ENCODE measurements around the gene MID1. TPM values are rescaled to one million over a fixed set of nuclear protein-coding genes. Genes with fewer than 3 reads are reported as not detected.

Gene MID1
- total RNA-seq, 4 donors from 2014 or later, result 0.91 to 1.9 (median 1.8) TPM

DNA sequence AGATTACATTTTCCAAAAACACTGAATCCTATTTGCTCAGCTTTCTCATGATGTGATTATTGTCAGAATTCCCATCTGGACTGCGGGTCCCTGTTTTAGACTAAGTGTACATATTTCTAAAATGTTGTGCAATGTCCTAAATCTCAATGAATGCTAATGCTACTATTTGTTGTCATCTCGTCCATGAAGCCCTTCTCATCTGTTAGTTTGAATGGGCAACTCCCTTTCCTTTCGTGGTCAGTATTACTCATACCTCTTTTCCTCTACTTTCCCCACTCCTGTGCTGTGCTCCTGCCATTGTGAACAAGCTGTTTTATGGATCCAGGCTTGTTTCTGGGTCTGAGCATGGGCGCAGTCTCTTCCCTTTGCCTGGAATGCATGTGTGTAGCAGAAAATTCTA is 91.0 kb downstream of the MID1 start:
- H3K4me1 ChIP-seq, result no peaks in the 10 kb centered on the region

DNA sequence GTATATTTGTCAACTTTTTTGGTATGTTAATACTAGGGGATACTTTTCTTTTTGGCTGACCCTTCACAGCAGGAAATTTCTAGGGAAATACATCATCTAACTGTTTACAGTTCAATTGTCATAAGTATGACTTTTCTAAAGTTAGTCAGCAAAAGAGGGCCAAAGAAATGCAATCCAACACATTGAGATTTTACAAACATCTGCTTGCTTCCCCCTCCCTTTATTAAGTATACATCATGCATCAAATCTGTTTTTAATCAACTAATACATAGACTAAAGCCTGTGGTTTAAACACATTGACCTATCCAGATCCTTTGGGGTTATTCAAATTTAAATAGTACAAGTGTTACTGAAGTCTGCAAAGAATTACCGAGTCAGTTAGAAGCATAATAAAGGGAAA is 93.9 kb downstream of the MID1 start:
- no peaks in the 10 kb centered on the region for H3K36me3 ChIP-seq
- no peak overlapping the region for H3K4me3 ChIP-seq
- ATAC-seq (no peak), DNase-seq (no peak)
- TF ChIP-seq, protein P1, sequence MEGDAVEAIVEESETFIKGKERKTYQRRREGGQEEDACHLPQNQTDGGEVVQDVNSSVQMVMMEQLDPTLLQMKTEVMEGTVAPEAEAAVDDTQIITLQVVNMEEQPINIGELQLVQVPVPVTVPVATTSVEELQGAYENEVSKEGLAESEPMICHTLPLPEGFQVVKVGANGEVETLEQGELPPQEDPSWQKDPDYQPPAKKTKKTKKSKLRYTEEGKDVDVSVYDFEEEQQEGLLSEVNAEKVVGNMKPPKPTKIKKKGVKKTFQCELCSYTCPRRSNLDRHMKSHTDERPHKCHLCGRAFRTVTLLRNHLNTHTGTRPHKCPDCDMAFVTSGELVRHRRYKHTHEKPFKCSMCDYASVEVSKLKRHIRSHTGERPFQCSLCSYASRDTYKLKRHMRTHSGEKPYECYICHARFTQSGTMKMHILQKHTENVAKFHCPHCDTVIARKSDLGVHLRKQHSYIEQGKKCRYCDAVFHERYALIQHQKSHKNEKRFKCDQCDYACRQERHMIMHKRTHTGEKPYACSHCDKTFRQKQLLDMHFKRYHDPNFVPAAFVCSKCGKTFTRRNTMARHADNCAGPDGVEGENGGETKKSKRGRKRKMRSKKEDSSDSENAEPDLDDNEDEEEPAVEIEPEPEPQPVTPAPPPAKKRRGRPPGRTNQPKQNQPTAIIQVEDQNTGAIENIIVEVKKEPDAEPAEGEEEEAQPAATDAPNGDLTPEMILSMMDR (IDR thresholded peaks at IDR 0.05 in 4 of 5, conservative IDR thresholded peaks at IDR 0.05 in 1 of 5), result no peak
- TF ChIP-seq POLR2A (IDR thresholded peaks at IDR 0.05), result no peak
- no peaks in the 10 kb centered on the region for H3K9me3 ChIP-seq
- no peak overlapping the region for H3K27ac ChIP-seq
- no peaks in the 10 kb centered on the region for H3K27me3 ChIP-seq
- H3K4me1 ChIP-seq, result no peaks in the 10 kb centered on the region
- in situ Hi-C loops (cut with MboI; ENCODE audit: low sequenced_read_pairs in 4 of 4), result no loop called here
- intact Hi-C loops (cut with DNase I; ENCODE audit: low total_unique reads), result no loop called here

More for the DNA sequence above, 91.0 kb downstream of the MID1 start:
- in situ Hi-C loops (cut with MboI; ENCODE audit: low sequenced_read_pairs in 4 of 4) (no loop called here), intact Hi-C loops (cut with DNase I; ENCODE audit: low total_unique reads) (no loop called here)
- ATAC-seq, result no peak
- Histone ChIP-seq H3K36me3 (no peaks in the 10 kb centered on the region), H3K27me3 (no peaks in the 10 kb centered on the region), H3K27ac (no peak overlapping the region), H3K9me3 (no peaks in the 10 kb centered on the region), H3K4me3 (no peak overlapping the region)
- TF ChIP-seq POLR2A (IDR thresholded peaks at IDR 0.05), result no peak
- TF ChIP-seq, protein P1 (IDR thresholded peaks at IDR 0.05 in 4 of 5, conservative IDR thresholded peaks at IDR 0.05 in 1 of 5), result no peak
- DNase-seq, result no peak

DNA sequence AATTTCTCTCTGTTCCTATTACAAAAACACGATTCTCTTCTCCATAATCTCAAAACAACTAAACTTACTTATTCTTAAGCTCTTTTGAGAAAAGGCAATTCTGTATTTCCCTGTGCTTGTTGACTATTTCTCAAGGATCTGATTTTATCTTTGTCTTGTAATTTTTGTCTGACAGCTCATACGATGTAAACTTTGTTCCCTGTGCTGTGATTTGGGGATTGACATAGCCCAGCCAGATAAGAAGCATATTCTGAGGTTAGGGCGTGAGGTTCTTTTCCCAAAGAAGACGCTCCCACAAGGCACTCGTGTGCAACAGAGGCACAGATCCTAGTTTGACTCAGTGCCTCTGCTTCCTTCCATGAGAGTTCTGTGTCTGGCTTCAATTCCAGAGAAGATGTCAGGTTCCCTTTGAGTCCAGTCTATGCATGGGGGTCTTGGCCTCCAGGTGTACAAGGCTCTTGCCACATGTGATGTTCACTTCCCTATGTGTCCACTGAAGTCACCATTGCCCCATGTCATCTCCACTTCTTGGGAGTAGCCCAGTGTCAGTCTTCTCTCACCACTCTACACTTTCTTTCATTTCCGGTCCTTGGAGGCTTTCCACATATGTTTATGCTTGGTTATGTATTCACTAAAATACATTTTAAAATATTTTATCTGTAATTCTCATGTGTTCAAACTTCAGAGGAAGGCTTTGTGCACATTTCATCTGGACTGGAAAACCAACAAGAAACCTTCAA is 94.8 kb downstream of the MID1 start:
- H3K9me3 ChIP-seq, result no peaks in the 10 kb centered on the region
- in situ Hi-C loops (cut with MboI; ENCODE audit: low sequenced_read_pairs in 4 of 4), result no loop called here

DNA sequence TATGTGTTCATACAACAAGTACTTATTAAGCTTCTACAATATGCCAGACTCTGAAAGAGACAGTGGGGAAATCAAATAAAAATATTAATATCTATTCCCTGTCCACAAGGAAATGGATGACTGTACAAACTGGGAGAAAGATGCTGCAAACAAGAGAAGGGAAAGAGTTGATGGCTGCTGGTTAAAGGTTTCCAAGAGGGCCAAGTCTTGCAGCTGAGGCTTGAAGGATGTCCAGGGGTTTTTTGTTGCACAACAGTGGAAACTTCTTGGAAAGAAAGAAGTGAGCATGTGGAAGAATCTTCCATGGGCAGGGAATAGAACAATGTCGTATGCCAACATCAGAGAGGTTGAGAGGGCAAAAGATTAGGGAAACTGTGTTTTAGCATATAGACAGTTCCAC is 95.8 kb downstream of the MID1 start:
- H3K36me3 ChIP-seq, result no peaks in the 10 kb centered on the region
- TF ChIP-seq POLR2A (IDR thresholded peaks at IDR 0.05), result no peak
- TF ChIP-seq, protein P1 (IDR thresholded peaks at IDR 0.05 in 4 of 5, conservative IDR thresholded peaks at IDR 0.05 in 1 of 5), result no peak
- H3K4me3 ChIP-seq, result no peak overlapping the region
- ATAC-seq, result no peak
- H3K9me3 ChIP-seq, result no peaks in the 10 kb centered on the region
- H3K27me3 ChIP-seq, result no peaks in the 10 kb centered on the region
- intact Hi-C loops (cut with DNase I; ENCODE audit: low total_unique reads), result no loop called here
- in situ Hi-C loops (cut with MboI; ENCODE audit: low sequenced_read_pairs in 4 of 4), result no loop called here
- no peak overlapping the region for H3K27ac ChIP-seq
- DNase-seq, result no peak
- H3K4me1 ChIP-seq, result no peaks in the 10 kb centered on the region

More for the DNA sequence above, 94.8 kb downstream of the MID1 start:
- H3K4me1 ChIP-seq, result no peaks in the 10 kb centered on the region
- no peak overlapping the region for H3K27ac ChIP-seq
- ATAC-seq (no peak), DNase-seq (no peak)
- H3K4me3 ChIP-seq, result no peak overlapping the region
- no peaks in the 10 kb centered on the region for H3K36me3 ChIP-seq
- no peak for TF ChIP-seq POLR2A (IDR thresholded peaks at IDR 0.05)
- TF ChIP-seq, protein P1 (IDR thresholded peaks at IDR 0.05 in 4 of 5, conservative IDR thresholded peaks at IDR 0.05 in 1 of 5), result no peak
- no peaks in the 10 kb centered on the region for H3K27me3 ChIP-seq
- intact Hi-C loops (cut with DNase I; ENCODE audit: low total_unique reads), result no loop called here

DNA sequence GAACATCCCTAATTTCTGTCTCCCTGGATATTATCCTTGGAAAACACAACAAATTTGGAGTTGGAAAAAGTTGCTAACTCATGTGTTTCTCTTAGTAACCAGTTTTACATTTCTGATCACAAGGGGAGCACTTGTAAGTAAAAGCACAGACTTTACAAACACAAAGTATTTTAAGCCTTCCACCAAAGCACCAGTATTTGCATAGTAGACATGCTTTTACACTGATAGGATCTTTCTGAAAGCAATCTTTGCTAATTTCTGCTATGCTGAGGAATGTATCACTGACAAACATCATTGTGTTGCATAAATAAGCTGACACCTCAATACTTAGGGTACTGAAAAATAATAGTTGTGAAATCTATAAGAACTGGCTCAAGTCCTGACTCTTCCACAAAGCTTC is 100.6 kb downstream of the MID1 start:
- no peak for ATAC-seq
- in situ Hi-C loops (cut with MboI; ENCODE audit: low sequenced_read_pairs in 4 of 4), result no loop called here
- Histone ChIP-seq H3K36me3 (no peaks in the 10 kb centered on the region), H3K27me3 (no peaks in the 10 kb centered on the region), H3K4me1 (no peaks in the 10 kb centered on the region), H3K4me3 (no peak overlapping the region), H3K27ac (no peak overlapping the region), H3K9me3 (no peaks in the 10 kb centered on the region)
- no peak for DNase-seq
- no peak for TF ChIP-seq POLR2A (IDR thresholded peaks at IDR 0.05)
- TF ChIP-seq, protein P1 (IDR thresholded peaks at IDR 0.05 in 4 of 5, conservative IDR thresholded peaks at IDR 0.05 in 1 of 5), result no peak
- intact Hi-C loops (cut with DNase I; ENCODE audit: low total_unique reads), result no loop called here

All from gastrocnemius medialis (tissue), 4 donors.